ENCODE results near the gene SLFN12L. TPM values are rescaled to one million over a fixed set of nuclear protein-coding genes. Genes with fewer than 3 reads are reported as not detected.
"Not testable (repeated sequence)": the region's sequence is repeated elsewhere in the genome, so short reads cannot be mapped to it uniquely, and the experiment has no call there.

The SLFN12L gene
- 1 to 10 TPM; 1.0 to 1.3 TPM for total RNA-seq
- long read RNA-seq, partial matches to known transcripts, result 0 of 1 reads
- long read RNA-seq, other reads (novel, unspliced or antisense), result 1 of 1 reads

DNA sequence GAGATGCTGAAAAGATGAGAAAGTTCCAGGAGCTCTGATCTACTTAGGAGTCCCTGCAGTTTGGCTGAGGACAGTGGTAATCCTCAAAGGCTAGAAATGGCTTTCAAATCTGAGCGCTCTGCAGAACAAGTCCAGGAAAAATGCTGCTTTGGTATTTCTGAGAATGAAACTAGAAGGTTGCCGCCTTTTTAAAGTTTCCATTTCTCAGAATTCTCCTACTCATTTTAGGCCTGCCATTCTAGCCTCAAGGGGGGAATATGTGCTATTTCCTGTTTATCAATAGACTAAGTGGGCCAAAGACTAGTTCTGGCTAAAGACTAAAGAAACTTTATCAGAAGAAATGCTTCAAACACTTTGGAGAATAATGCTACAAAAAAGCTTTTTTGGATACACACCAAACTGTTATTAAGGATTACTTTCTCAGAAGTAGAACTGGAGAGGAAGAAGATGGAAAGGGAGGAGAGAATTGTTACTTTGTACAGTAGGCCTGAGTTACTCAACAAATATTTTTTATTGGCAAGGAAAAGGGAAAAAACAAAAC is at the start of gene SLFN12L:
Gene SLFN12L, minus strand, starts transcription at position 78 of the 541 bp plus-strand sequence. CDS start 15,314 bp downstream, outside the sequence.
- peak; percentile 26 to 64 for ATAC-seq
- DNase-seq, result no peak

DNA sequence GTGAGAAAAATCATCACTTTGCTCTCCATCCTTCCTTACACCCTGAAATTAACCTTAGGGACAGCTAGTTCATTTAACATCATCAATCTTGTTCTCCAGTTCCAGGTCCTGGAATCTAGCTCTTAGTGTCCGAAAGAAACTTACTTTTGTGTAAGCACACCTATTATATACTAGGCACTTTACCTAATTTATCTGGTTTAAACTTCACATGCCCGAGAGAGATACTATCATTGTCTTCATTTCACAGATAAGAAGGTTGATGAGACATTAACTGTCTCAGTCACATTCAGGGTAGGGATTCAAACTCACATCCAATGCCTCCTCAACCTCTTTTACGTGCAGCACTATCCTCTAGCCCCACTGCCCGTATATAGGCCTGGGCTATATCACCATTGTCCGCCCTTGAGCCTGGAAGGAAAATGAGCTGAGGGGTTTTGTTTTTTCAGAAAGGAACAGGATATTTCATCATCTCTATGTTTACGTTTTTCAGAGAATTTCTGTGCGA is 49.1 kb upstream of the SLFN12L start:
- intact Hi-C loops (cut with DNase I), result no loop called here
- ATAC-seq (peak in 1 of 2 donors; percentile 6), DNase-seq (no peak)

More for the DNA sequence above, at the start of gene SLFN12L:
- intact Hi-C loops (cut with DNase I), result loop anchor here in 1 of 2 donors (5.0 to 10.0 kb wide), 2 partner anchors 225 to 363 kb away; no protein-coding TSS in a partner anchor

DNA sequence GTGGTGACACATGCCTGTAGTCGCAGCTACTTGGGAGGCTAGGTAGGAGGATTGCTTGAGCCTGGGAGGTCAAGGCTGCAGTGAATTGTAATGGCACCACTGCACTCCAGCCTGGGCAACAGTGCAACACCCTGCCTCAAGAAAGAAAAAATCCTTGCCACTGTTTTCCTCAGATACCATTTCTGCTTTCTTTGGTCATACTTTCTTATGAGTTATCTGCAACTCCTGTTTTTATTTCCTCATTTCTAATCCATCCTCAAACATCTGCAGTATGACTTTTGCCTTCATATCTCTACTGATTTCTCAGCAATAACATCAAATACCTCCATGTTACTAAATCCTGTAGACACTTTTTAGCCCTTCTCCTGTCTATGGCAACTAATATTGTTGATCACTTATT is 46.6 kb upstream of the SLFN12L start:
- intact Hi-C loops (cut with DNase I), result no loop called here
- ATAC-seq, result no peak
- DNase-seq, result no peak

DNA sequence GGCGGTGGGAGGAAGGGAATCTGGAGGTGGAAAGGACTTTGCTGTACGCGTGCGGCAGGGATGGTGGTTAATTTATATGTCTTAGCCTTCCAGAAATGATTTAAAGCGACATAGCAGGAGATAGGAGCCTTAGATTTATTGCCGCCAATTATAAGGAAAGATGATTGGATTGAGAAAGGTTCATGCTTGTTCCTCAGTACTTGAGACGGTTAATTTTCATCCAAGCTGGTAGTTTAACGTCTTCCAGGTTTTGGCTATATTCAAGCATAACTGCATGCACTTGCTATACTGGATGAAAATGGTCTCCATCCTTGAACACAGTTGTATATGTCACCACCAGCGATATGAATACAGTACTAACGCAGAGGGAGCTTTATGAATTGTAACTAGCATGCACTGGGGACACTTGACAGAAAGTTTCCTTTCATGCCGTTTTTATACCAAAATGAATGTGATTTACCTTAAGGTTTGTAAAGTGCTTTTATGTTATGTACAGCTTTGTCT is 41.5 kb upstream of the SLFN12L start:
- intact Hi-C loops (cut with DNase I), result no loop called here
- DNase-seq, result no peak
- ATAC-seq, result no peak

DNA sequence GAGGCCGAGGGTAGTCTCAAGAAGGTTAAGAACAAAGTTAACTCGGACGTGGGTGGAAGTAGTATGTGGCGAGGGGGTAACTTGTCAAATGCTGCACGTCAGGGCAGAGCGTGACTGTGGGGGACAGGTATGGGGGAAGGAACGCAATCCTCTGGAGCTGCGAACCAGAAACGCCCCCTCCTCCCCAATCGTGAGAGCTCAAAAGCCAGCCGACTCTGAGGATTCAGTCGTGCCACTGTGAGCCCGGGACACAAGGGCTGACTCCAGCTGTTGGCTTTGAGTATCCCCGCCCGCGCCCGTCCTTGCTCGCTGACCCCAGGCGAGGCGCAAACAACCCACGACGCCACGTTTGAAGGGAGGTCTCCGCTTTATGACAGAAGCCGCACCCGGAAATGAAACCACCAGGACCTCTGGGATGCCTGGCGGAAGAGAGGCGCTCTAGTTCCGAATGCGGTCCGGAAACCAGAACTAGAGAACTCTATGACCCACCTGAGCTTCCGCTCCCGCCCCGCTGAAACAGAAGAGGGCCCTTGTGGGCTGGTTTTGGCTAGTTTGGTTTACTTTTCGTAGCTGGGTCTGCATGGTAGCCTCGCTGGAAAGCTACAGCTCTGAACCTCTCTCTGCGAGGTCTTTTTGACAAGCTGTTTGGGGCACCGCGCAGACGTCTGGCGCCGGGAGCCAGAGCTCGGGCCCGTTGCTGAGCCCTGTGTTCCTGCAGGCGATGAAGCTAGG is 40.9 kb upstream of the SLFN12L start, which contains the start of gene PEX12:
Gene PEX12, minus strand, starts transcription at position 375 of the 732 bp plus-strand sequence. CDS start 550 bp downstream, outside the sequence.
- DNase-seq (peak; percentile 93), ATAC-seq (peak; percentile 98 to 99)
- intact Hi-C loops (cut with DNase I), result no loop called here

DNA sequence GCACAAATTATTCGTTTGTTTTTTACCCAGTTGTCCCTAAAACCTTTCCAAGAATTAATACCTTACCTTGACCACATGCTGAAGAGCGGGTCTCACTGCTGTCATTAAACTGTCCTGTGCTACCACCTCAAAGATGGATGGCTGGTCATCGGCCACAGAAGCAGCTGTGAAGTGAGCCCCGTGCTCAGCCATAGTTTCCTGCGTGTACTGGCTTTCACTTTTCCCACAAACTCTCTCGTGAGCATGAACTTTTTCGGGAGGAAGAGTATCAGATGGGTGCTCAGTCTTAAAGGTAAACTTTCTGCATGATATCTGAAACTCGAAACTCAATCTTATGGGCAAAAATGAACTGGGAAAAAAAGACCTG is 40.3 kb upstream of the SLFN12L start:
- ATAC-seq, result peak; percentile 51 to 55
- DNase-seq, result no peak
- intact Hi-C loops (cut with DNase I), result no loop called here

DNA sequence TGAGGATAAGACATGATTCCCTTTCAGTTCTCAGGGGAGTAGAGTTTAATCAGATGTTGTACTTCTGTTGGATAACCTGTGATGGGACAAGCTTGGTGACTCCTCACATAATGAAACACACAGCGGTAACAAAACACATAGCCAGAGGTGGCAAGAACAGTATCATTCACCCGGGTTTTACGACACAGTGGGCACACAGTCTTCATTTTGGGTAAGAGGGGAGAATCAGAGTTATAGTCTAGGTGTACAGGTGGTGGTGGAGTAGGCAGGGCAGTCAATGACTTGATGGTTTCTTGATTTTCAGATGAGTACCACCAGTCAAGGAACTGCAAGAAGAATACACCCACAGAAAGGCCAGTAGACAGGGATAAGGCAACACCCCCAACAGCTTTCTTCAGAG is 38.3 kb upstream of the SLFN12L start:
- no peak for DNase-seq
- intact Hi-C loops (cut with DNase I), result no loop called here
- no peak for ATAC-seq

DNA sequence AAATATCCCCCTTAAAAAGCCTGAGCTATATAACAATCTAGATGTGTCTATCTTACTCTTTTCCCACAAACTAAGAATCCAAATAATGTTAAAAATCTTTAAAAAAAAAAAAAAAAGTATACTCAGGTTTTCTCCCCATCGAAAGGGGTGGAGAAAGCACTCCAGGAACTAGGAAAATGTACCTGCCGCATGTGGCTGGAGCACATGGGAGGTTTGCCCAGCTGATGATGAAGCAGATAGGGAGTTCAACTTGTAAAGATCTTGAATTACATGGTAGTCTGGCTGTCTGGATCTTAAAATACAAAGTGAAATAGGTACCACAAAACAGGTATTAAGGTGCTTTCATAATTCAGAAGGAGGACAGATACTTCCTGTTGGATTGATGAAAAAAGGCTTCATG is 31.9 kb upstream of the SLFN12L start:
- intact Hi-C loops (cut with DNase I), result no loop called here

DNA sequence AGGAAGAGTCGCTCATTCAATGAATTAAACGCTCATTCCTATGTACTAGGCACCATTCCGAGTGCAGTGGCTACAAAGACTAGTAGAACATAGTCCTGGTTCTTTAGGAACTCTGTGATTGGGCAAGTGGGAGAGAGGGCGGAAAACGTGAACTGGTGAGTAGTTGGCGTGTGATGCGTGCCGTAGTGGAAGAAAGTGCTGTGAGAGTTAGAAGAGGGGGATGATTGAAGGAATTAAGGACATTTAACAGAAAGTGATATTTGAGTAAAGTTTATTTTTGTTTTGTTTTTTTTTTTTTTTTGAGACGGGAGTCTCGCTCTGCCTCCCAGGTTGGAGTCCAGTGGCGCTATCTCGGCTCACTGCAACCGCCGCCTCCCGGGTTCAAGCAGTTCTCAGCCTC is 31.1 kb upstream of the SLFN12L start:
- ATAC-seq, result peak in 1 of 2 donors; percentile 37
- intact Hi-C loops (cut with DNase I), result no loop called here
- DNase-seq, result no peak

More for the DNA sequence above, 31.9 kb upstream of the SLFN12L start:
- no peak for ATAC-seq
- no peak for DNase-seq

DNA sequence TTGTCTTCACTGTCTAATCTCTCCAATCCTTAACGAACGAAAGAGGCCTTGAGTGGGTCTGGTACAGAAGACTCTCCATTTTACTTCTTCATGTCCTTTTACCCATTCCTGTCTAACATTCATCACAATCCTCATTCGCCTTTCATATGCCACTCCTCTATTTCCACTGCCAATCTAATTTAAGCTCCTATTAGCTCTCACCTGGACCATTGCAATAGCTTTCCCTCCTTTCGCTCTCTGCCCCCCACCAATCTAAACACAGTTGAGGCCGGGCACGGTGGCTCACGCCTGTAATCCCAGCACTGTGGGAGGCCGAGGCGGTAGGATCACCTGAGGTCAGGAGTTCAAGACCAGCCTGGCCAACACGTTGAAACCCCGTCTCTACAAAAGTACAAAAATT is 29.5 kb upstream of the SLFN12L start:
- ATAC-seq (no peak), DNase-seq (no peak)
- intact Hi-C loops (cut with DNase I), result no loop called here

DNA sequence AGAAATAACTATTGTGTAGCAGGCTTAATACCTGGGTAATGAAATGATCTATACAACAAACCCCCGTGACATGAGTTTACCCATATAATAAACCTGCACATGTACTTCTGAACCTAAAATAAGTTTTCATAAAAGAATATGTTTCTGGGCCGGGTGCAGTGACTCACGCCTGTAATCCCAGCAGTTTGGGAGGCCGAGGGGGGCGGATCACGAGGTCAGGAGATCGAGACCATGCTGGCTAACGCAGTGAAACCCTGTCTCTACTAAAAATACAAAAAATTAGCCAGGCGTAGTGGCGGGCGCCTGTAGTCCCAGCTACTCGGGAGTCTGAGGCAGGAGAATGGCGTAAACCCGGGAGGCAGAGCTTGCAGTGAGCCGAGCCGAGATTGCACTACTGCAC is 25.7 kb upstream of the SLFN12L start:
- DNase-seq; intact Hi-C loops (cut with DNase I); ATAC-seq: not testable (repeated sequence)

DNA sequence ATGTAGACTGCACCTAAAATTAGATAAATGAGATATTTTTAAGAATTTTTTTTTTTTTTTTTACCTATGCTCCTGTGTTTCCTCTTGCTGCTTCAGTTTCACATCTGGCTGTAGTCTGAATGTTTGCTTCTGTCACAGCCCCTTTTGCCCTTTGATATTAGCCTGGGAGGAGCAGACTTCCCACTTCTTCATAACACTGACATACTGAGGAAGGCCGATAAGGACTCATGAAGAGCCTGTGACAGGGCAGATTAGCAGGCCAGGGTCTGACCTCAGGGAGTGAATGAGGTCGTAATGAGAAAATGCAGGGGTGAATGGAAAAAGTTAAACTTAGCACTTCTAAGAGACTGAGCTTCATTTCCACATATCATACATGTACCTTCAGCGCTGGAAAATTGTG is 23.2 kb upstream of the SLFN12L start, which contains the start of gene SLFN14:
Gene SLFN14, minus strand, starts transcription at position 117 of the 400 bp plus-strand sequence. CDS start 2,757 bp downstream, outside the sequence.
- intact Hi-C loops (cut with DNase I), result no loop called here
- ATAC-seq (no peak), DNase-seq (no peak)

DNA sequence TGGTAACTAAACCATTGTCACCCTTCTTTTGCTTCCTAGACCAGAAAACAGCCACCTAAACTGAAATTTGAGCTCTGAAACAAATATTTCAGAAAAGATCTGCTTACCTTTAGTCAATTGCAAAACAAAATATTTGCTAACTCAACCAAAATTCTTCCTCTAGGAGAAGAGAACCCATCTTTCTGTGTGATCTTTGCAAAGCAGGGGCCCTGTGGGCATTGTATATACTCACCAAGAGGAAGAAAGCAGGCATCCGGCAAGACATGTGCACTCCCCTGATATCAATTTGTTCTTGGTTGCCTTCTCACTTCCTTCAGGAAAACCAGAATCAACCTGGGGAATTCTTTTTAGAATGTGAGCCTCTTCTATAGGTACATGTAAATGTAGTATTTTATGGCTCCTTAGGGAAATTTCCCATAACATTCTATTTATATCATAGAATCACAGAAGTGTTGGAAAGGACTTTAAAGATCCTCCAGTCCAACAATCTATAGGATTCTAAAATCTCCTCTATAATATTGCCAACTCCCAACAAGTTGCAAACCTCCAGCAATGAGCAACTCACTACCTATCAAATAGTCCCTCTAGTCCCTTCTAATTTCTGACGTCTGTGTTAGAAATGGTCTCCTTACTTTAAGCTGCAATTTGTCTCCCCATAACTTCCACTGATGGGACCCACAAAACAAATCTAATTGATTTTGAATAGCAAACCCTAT is 22.2 kb upstream of the SLFN12L start:
- ATAC-seq (no peak), DNase-seq (no peak)
- intact Hi-C loops (cut with DNase I), result no loop called here

DNA sequence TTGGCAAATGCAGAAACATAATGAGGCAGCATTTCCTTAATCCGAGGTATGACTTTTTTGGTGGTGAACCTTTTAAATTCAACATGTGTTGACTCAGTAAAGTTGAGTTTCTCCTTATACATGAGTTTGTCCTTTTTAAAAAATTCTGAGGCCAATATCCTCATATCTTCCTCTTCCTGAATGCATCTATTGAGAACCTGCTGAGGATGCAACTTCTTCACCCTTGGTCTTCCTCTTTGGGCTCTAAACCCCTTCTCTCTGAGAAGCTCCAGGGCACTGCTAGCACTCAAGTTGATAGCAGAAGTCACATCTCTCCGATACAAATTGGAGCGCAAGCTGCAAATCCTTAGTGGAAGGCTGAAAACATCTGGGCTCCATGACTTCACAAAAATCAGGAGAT is 19.9 kb upstream of the SLFN12L start:
- peak in 1 of 2 donors; percentile 26 for ATAC-seq
- intact Hi-C loops (cut with DNase I), result no loop called here
- DNase-seq, result no peak

DNA sequence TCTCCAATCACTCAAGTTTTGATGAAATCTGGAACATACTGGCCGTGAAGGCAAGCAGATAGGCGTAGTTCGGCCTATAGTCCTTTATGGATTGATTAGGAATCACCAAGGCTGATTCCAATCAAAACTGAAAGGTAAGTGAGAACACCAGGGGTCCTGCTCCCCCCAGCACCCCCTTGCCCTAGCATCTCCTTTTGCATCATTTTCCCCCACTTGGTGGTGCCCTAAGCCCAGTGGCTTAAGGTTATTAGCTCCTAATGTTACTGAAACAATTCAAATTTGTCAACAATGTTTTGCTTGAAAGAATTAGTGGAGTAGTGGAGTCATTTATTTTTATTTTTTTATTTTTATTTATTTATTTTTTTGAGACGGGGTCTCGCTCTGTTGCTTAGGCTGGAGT is 18.2 kb upstream of the SLFN12L start:
- intact Hi-C loops (cut with DNase I), result no loop called here
- ATAC-seq (no peak), DNase-seq (no peak)

DNA sequence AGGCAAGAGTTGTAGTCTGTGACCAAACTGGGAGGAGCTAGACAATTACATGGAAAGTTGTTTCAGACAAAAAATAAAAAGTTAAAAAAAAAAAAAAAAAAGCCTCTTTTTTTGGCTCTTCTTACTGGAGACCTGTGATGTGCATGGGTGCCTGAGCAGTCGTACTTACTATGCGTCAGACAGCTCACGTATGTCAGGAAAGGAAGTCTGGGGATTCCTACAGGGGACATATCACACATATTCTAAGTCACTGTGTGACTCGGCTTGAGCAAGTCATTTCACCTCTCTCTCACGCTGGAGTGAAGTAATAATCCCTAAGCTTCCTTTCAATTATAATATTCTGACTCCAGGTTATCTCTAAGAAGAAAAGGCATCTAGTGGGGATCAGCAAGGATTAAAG is 17.2 kb upstream of the SLFN12L start:
- DNase-seq (no peak), ATAC-seq (no peak)
- intact Hi-C loops (cut with DNase I), result no loop called here

DNA sequence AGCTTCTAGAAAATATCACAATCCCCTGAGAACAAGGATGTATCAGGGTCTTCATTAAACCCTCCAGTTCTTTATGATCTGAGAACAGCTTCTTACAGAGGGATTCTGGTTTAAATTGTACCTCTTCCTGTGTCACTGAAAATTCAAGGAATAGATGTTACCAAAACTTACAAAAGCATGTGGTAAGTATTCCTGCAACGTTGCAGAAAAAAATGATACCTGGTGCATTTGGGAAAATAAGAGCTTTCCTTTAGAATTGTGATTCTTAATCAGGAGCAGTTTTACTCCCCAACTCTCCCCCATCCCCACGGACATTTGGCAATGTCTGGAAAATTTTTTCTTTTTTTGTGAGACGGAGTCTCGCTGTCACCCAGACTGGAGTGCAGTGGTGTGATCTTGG is 15.8 kb upstream of the SLFN12L start:
- ATAC-seq (no peak), DNase-seq (no peak)
- intact Hi-C loops (cut with DNase I), result no loop called here

DNA sequence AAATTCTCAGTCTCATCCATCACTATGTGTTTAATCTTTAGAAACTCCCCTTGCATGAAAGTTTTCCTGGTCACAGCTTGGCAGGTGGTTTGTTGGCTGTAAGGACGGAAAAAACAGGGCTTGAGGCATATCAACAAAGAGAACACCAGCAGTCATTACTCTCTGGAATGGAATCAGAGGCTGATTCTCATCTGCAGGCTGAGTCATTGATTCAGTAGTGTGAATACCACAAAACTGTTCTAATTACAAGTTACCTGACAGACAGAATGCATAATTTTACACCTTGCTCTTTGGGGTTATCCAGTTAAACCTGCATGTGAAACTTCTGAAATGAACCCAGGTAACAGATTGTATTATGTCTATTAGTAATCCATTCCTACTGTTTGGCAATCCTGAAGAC is 11.5 kb upstream of the SLFN12L start:
- intact Hi-C loops (cut with DNase I), result no loop called here
- ATAC-seq, result no peak
- DNase-seq, result no peak

DNA sequence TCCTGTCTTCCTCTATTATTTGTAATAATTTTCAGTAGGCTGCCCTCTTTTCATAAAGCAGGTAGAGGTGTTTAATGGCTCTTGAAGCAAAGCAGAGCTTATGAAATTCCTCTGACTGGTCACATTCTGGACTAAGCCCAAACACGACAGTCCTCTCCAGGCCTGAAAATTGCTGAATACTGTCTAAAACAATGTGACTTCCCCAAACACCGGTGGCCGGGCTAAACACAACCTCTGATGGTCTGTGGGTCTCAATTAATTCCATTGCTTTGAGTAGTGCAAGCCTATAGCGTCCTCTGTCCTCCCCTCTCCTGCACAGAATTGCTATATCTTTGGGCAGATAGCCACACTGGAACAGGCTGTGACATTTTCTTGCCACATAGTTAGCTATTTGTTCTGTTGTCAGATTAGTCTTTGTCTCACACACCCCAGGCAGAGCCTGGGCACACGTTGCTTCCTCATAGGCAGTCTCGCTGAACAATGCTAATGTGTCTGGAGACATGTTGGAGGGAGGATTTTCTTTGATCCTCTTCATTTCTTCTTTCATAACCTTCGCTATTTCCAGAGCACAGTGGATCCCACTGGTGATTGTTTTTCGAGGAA is 10.8 kb upstream of the SLFN12L start:
- intact Hi-C loops (cut with DNase I), result no loop called here
- no peak for DNase-seq
- ATAC-seq, result no peak

Measured in left cardiac atrium (tissue), 4 donors.